IMR-90 (cell line): Measurements from ENCODE around the gene CAB39. TPM values are rescaled to one million over a fixed set of nuclear protein-coding genes. Genes with fewer than 3 reads are reported as not detected.

Experiments
- ATAC-seq: fragments of 200-7000 bp; cut with Tn5 transposase; 2 replicates; pipeline ENCODE4 v1.9.1; 2020; ENCODE audit warnings: low read depth, mild to moderate bottlenecking, moderate library complexity
- BruUV-seq: library from RNA; stranded (reverse); fragments of 400-500 nt; replicated peaks from 2 replicates; lab custom pipeline; 2021; lab: Mats Ljungman, UMichigan
- CTCF ChIA-PET: fragments of 300-600 bp; formaldehyde crosslinking; extraction: SDS; loops from one replicate; lab custom pipeline; 2021; ENCODE audit warnings: antibody characterized with exemption; lab: Yijun Ruan, JAX
- POLR2A ChIA-PET: fragments of 300-600 bp; sonication (Branson Sonifier 250); formaldehyde crosslinking; loops from one replicate; lab custom pipeline; 2022; ENCODE audit warnings: antibody characterized with exemption; ENCODE audit not compliant: unreplicated experiment; lab: Charles Lee
- DNase-seq: peaks from one replicate; pipeline ENCODE4 v3.0.0; 2013
- H2AFZ ChIP-seq: replicated peaks from 2 replicates; pipeline ENCODE3; 2013; ENCODE audit warnings: low read length, mild to moderate bottlenecking; ENCODE audit not compliant: poor library complexity
- H2AK5ac ChIP-seq: 2 replicates; pipeline ENCODE4 v1.6.1; 2013; ENCODE audit warnings: low read depth, low read length, inconsistent platforms
- H2AK9ac ChIP-seq: replicated peaks from 2 replicates; pipeline ENCODE3; 2013; ENCODE audit warnings: mild to moderate bottlenecking, low read depth, low read length, moderate library complexity; ENCODE audit not compliant: poor library complexity
- H2BK120ac ChIP-seq: 2 replicates; pipeline ENCODE4 v1.6.1; 2013; ENCODE audit warnings: low read depth, low read length, inconsistent platforms
- H2BK15ac ChIP-seq: 3 replicates; pipeline ENCODE4 v1.6.1; 2013; ENCODE audit warnings: low read depth, low read length, inconsistent platforms
- H2BK20ac ChIP-seq: 2 replicates; pipeline ENCODE4 v1.6.1; 2013; ENCODE audit warnings: low read depth, mild to moderate bottlenecking, inconsistent platforms, low read length, moderate library complexity
- H2BK5ac ChIP-seq: 2 replicates; pipeline ENCODE4 v1.6.1; 2013; ENCODE audit warnings: mild to moderate bottlenecking, low read depth, low read length, inconsistent platforms; ENCODE audit not compliant: poor library complexity, severe bottlenecking
- H3K14ac ChIP-seq: replicated peaks from 2 replicates; pipeline ENCODE4 v1.6.1; 2013; ENCODE audit warnings: low read depth, low read length, inconsistent platforms
- H3K18ac ChIP-seq: 2 replicates; pipeline ENCODE4 v1.6.1; 2013; ENCODE audit warnings: low read depth, low read length, control low read depth
- H3K23ac ChIP-seq: 2 replicates; pipeline ENCODE4 v1.6.1; 2013; ENCODE audit warnings: low read depth, low read length, inconsistent platforms
- H3K27ac ChIP-seq: 2 replicates; pipeline ENCODE4 v1.5.1; 2013; ENCODE audit warnings: mild to moderate bottlenecking, control low read depth, low read length; ENCODE audit not compliant: insufficient read depth
- H3K27me3 ChIP-seq: 2 replicates; pipeline ENCODE4 v1.6.1; 2013; ENCODE audit warnings: low read length; ENCODE audit not compliant: control insufficient read depth, insufficient read depth
- H3K36me3 ChIP-seq: 2 replicates; pipeline ENCODE4 v1.6.1; 2013; ENCODE audit warnings: low read length, mixed read lengths; ENCODE audit not compliant: control insufficient read depth, insufficient read depth
- H3K4ac ChIP-seq: 2 replicates; pipeline ENCODE4 v1.6.1; 2013; ENCODE audit warnings: low read depth, low read length, inconsistent platforms
- H3K4me1 ChIP-seq: 2 replicates; pipeline ENCODE4 v1.6.1; 2013; ENCODE audit warnings: low read length, mixed read lengths; ENCODE audit not compliant: control insufficient read depth, insufficient read depth
- H3K4me2 ChIP-seq: 2 replicates; pipeline ENCODE4 v1.6.1; 2013; ENCODE audit warnings: low read depth, mild to moderate bottlenecking, control low read depth, low read length, moderate library complexity
- H3K4me3 ChIP-seq: 2 replicates; pipeline ENCODE4 v1.5.1; 2013; ENCODE audit warnings: low read depth, mild to moderate bottlenecking, control low read depth, low read length, moderate library complexity; ENCODE audit not compliant: insufficient read depth
- H3K56ac ChIP-seq: 2 replicates; pipeline ENCODE4 v1.6.1; 2013; ENCODE audit warnings: low read length, inconsistent platforms; ENCODE audit not compliant: insufficient read depth; ENCODE audit errors: extremely low read depth
- H3K79me1 ChIP-seq, 2 experiments: 2 replicates each; pipeline ENCODE4 v1.6.1; 2013; ENCODE audit warnings: low read length in 2 of 2, inconsistent platforms in 1 of 2, low read depth in 1 of 2
- H3K9ac ChIP-seq: 2 replicates; pipeline ENCODE4 v1.6.1; 2013; ENCODE audit warnings: low read depth, low read length, control low read depth
- H3K9me1 ChIP-seq: 2 replicates; pipeline ENCODE4 v1.6.1; 2013; ENCODE audit warnings: low read length, inconsistent platforms; ENCODE audit not compliant: insufficient read depth
- H3K9me3 ChIP-seq: 2 replicates; pipeline ENCODE4 v1.6.1; 2013; ENCODE audit warnings: low read length; ENCODE audit not compliant: control insufficient read depth, insufficient read depth
- H4K20me1 ChIP-seq: 2 replicates; pipeline ENCODE4 v1.6.1; 2013; ENCODE audit warnings: low read length, inconsistent platforms; ENCODE audit not compliant: insufficient read depth
- H4K5ac ChIP-seq: 2 replicates; pipeline ENCODE4 v1.6.1; 2013; ENCODE audit warnings: mild to moderate bottlenecking, low read depth, low read length, control low read depth
- H4K8ac ChIP-seq, 2 experiments: 2 replicates each; pipeline ENCODE4 v1.6.1; 2013; ENCODE audit warnings: low read depth in 2 of 2, low read length in 2 of 2, control low read depth in 1 of 2, inconsistent platforms in 1 of 2
- H4K91ac ChIP-seq: 2 replicates; pipeline ENCODE4 v1.6.1; 2013; ENCODE audit warnings: low read depth, low read length, inconsistent platforms; ENCODE audit not compliant: insufficient read depth
- BHLHE40 ChIP-seq: fragments of 150-350 bp; IDR thresholded peaks from 2 replicates; pipeline ENCODE4 v1.6.1; 2016; ENCODE audit warnings: mild to moderate bottlenecking, low read depth, low read length
- CEBPB ChIP-seq: IDR thresholded peaks from 2 replicates; pipeline ENCODE4 v1.6.1; 2012; ENCODE audit warnings: low read depth, low read length, improper control_type of control experiment
- CHD1 ChIP-seq: IDR thresholded peaks from 2 replicates; pipeline ENCODE4 v1.6.1; 2012; ENCODE audit warnings: low read depth, low read length, improper control_type of control experiment
- FOS ChIP-seq: fragments of 150-350 bp; IDR thresholded peaks from 2 replicates; pipeline ENCODE4 v1.6.1; 2016; ENCODE audit warnings: low read depth, low read length
- MAFK ChIP-seq: IDR thresholded peaks from 2 replicates; pipeline ENCODE4 v1.6.1; 2012; ENCODE audit warnings: low read depth, low read length, improper control_type of control experiment
- MAZ ChIP-seq: IDR thresholded peaks from 2 replicates; pipeline ENCODE4 v1.6.1; 2012; ENCODE audit warnings: low read depth, mild to moderate bottlenecking, low read length, improper control_type of control experiment, moderate library complexity, borderline replicate concordance
- MXI1 ChIP-seq: IDR thresholded peaks from 2 replicates; pipeline ENCODE4 v1.6.1; 2012; ENCODE audit warnings: low read depth, mild to moderate bottlenecking, low read length, moderate library complexity, borderline replicate concordance
- NFE2L2 ChIP-seq: fragments of 150-350 bp; IDR thresholded peaks from 2 replicates; pipeline ENCODE4 v1.6.1; 2016; ENCODE audit warnings: low read depth, mild to moderate bottlenecking, low read length
- POLR2A ChIP-seq: IDR thresholded peaks from 2 replicates; pipeline ENCODE4 v1.6.1; 2012; ENCODE audit warnings: mild to moderate bottlenecking, low read depth, low read length
- RAD21 ChIP-seq: IDR thresholded peaks from 2 replicates; pipeline ENCODE4 v1.6.1; 2012; ENCODE audit warnings: low read length, improper control_type of control experiment
- RCOR1 ChIP-seq: IDR thresholded peaks from 2 replicates; pipeline ENCODE4 v1.6.1; 2012; ENCODE audit warnings: mild to moderate bottlenecking, low read length, improper control_type of control experiment; ENCODE audit not compliant: insufficient replicate concordance
- RFX5 ChIP-seq: IDR thresholded peaks from 2 replicates; pipeline ENCODE4 v1.8.0; 2012; ENCODE audit warnings: low read depth, mild to moderate bottlenecking, low read length, moderate library complexity
- SMC3 ChIP-seq: fragments of 150-350 bp; IDR thresholded peaks from 2 replicates; pipeline ENCODE4 v1.6.1; 2016; ENCODE audit warnings: low read depth, mild to moderate bottlenecking, antibody characterized with exemption, low read length, moderate library complexity
- WGBS, 2 experiments: methylation state at CpG; one replicate each; pipeline versions ENCODE4 v1.1.5 to v1.1.7; 2013; ENCODE audit warnings: missing lambda C conversion rate in 2 of 2; ENCODE audit not compliant: insufficient read length in 1 of 2; ENCODE audit errors: extremely low coverage in 2 of 2; 5-methylcytosine and 5-hydroxymethylcytosine counted together
- dilution Hi-C: fragments of 300-500 bp; cut with HindIII; formaldehyde crosslinking; loops from one replicate; pipeline ENCODE4 v1.14.3; 2018; ENCODE audit warnings: low sequenced_read_pairs; ENCODE audit not compliant: unreplicated experiment
- in situ Hi-C: fragments of 300-500 bp; cut with MboI; formaldehyde crosslinking; loops from 3 replicates; pipeline ENCODE4 v1.14.3; 2019; ENCODE audit warnings: low sequenced_read_pairs, inconsistent platforms, mixed read lengths
- intact Hi-C: fragments of 100-400 bp; cut with micrococcal nuclease; formaldehyde crosslinking; loops from 2 replicates; pipeline ENCODE4 v1.10.0; 2022
- polyA plus RNA-seq, 3 experiments: library from polyadenylated mRNA; depleted of rRNA; stranded (reverse); fragments of >200 nt; gene quantifications; 2 replicates each; pipeline ENCODE4 v1.2.3, GENCODE V29; 2012; ENCODE audit warnings: low replicate concordance in 1 of 3
- total RNA-seq: library from RNA; depleted of rRNA; stranded (reverse); fragments of >200 nt; gene quantifications from 2 replicates; pipeline ENCODE4 v1.2.3, GENCODE V29; 2012
- TF ChIP-seq, protein P1 (sequence below): fragments of 150-350 bp; IDR thresholded peaks from 2 replicates; pipeline ENCODE4 v1.6.1; 2016; ENCODE audit warnings: low read depth, mild to moderate bottlenecking, low read length, moderate library complexity, borderline replicate concordance
- TF ChIP-seq, protein P2 (sequence below): fragments of 150-350 bp; IDR thresholded peaks from 2 replicates; pipeline ENCODE4 v1.6.1; 2017; ENCODE audit warnings: mild to moderate bottlenecking, antibody characterized with exemption, low read length, low read depth
- TF ChIP-seq, protein P3 (sequence below): conservative IDR thresholded peaks from 2 replicates; pipeline ENCODE4 v1.5.1; 2012; ENCODE audit warnings: mild to moderate bottlenecking, low read depth, low read length, improper control_type of control experiment

The CAB39 gene
- total and polyA plus RNA-seq, 2 of the 4 experiments (the other 2 are of a cell fraction) = 38.2 to 71.7 TPM

DNA sequence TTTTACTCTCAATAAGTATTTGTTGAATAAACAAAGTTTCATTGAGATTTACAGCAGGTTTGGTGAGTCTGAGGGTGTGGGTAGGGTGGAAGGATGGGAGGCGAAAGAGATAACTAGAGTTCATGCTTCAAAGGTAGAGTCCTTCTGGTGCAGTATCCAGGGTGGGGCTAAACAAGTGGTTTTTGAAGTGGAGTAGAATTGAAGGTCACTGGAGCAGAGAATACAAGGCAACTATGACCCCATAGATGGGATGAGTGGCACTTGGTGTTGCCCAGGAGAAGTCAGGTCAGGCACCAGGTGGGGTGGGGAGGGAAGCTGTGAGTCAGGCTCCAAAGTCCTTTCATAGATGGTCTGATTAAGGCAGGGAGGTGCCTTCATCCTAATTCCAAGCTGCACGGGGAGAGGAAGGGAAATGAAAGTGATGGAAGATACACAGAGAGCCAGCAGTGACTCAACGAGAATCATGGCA, 6.6 kb upstream of the CAB39 start:
- Histone ChIP-seq H3K9me1 (no peaks in the 10 kb centered on the region), H3K4me3 (no peak overlapping the region), H3K79me1 (no peaks in the 10 kb centered on the region), H2AFZ (no peak overlapping the region), H3K14ac (no peak overlapping the region), H2BK20ac (no peak overlapping the region), H4K8ac (no peak overlapping the region), H3K18ac (no peak overlapping the region), H2BK15ac (no peak overlapping the region), H4K5ac (no peak overlapping the region), H3K4ac (no peak overlapping the region), H3K9me3 (no peaks in the 10 kb centered on the region), H3K27me3 (no peaks in the 10 kb centered on the region; the same call in 1 of the 2 replicates), H2AK5ac (no peak overlapping the region), H3K9ac (no peak overlapping the region), H4K20me1 (no peaks in the 10 kb centered on the region), H3K23ac (no peak overlapping the region), H2AK9ac (no peak overlapping the region), H3K56ac (no peak overlapping the region), H3K36me3 (no peaks in the 10 kb centered on the region), H4K91ac (no peak overlapping the region), H3K4me1 (no peaks in the 10 kb centered on the region), H3K4me2 (no peak overlapping the region), H2BK5ac (no peak overlapping the region), H3K27ac (no peak overlapping the region), H2BK120ac (no peak overlapping the region)
- ATAC-seq = no peak
- POLR2A ChIA-PET = no interaction called here
- DNase-seq = no peak
- in situ Hi-C loops = no loop called here
- no peak for TF ChIP-seq CEBPB
- TF ChIP-seq MXI1 = no peak
- TF ChIP-seq CHD1 = no peak
- no peak for TF ChIP-seq FOS
- TF ChIP-seq RAD21 = no peak
- TF ChIP-seq MAZ = no peak
- TF ChIP-seq POLR2A = no peak
- no peak for TF ChIP-seq SMC3
- no peak for TF ChIP-seq NFE2L2
- no peak for TF ChIP-seq RFX5
- no peak for TF ChIP-seq MAFK
- TF ChIP-seq, protein P1, sequence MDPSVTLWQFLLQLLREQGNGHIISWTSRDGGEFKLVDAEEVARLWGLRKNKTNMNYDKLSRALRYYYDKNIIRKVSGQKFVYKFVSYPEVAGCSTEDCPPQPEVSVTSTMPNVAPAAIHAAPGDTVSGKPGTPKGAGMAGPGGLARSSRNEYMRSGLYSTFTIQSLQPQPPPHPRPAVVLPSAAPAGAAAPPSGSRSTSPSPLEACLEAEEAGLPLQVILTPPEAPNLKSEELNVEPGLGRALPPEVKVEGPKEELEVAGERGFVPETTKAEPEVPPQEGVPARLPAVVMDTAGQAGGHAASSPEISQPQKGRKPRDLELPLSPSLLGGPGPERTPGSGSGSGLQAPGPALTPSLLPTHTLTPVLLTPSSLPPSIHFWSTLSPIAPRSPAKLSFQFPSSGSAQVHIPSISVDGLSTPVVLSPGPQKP = no peak
- TF ChIP-seq RCOR1 = no peak
- TF ChIP-seq, protein P2, sequence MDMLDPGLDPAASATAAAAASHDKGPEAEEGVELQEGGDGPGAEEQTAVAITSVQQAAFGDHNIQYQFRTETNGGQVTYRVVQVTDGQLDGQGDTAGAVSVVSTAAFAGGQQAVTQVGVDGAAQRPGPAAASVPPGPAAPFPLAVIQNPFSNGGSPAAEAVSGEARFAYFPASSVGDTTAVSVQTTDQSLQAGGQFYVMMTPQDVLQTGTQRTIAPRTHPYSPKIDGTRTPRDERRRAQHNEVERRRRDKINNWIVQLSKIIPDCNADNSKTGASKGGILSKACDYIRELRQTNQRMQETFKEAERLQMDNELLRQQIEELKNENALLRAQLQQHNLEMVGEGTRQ = no peak
- no peak for TF ChIP-seq BHLHE40
- TF ChIP-seq, protein P3, sequence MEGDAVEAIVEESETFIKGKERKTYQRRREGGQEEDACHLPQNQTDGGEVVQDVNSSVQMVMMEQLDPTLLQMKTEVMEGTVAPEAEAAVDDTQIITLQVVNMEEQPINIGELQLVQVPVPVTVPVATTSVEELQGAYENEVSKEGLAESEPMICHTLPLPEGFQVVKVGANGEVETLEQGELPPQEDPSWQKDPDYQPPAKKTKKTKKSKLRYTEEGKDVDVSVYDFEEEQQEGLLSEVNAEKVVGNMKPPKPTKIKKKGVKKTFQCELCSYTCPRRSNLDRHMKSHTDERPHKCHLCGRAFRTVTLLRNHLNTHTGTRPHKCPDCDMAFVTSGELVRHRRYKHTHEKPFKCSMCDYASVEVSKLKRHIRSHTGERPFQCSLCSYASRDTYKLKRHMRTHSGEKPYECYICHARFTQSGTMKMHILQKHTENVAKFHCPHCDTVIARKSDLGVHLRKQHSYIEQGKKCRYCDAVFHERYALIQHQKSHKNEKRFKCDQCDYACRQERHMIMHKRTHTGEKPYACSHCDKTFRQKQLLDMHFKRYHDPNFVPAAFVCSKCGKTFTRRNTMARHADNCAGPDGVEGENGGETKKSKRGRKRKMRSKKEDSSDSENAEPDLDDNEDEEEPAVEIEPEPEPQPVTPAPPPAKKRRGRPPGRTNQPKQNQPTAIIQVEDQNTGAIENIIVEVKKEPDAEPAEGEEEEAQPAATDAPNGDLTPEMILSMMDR = no peak
- WGBS, 2 experiments = 40% methylated on average over 1 of the region's 3 CpGs; no CpG with 5 or more reads in 1 of the 2 experiments
- intact Hi-C loops = no loop called here
- BruUV-seq = no TSS peak
- dilution Hi-C loops = no loop called here
- CTCF ChIA-PET = no interaction called here
